WERI-Rb-1 (cell line): ENCODE results near the gene SHBG.
"Not testable (repeated sequence)": the region's sequence is repeated elsewhere in the genome, so short reads cannot be mapped to it uniquely, and the experiment has no call there.

Experiments used
- DNase-seq: peaks from one replicate; pipeline ENCODE4 v3.0.0-alpha.2; 2020
- H3K27ac ChIP-seq: fragments of 250-450 bp; sonication (Bioruptor Pico); 2 replicates; pipeline ENCODE4 v1.5.1; 2020; ENCODE audit warnings: mild to moderate bottlenecking, moderate library complexity
- H3K27me3 ChIP-seq: fragments of 250-450 bp; sonication (Bioruptor Pico); 2 replicates; pipeline ENCODE4 v1.5.1; 2021; ENCODE audit warnings: mild to moderate bottlenecking, low read depth, moderate library complexity; ENCODE audit not compliant: insufficient read depth, severe bottlenecking
- H3K36me3 ChIP-seq: fragments of 250-450 bp; sonication (Bioruptor Pico); 2 replicates; pipeline ENCODE4 v1.5.1; 2020; ENCODE audit warnings: mild to moderate bottlenecking, moderate library complexity
- H3K4me3 ChIP-seq: 2 replicates; pipeline ENCODE4 v1.5.1; 2011; ENCODE audit warnings: low read depth, mild to moderate bottlenecking, control low read depth, low read length
- H3K9me3 ChIP-seq: fragments of 250-450 bp; sonication (Bioruptor Pico); 2 replicates; pipeline ENCODE4 v1.5.1; 2021; ENCODE audit warnings: mild to moderate bottlenecking, moderate library complexity; ENCODE audit not compliant: severe bottlenecking
- CTCF ChIP-seq: IDR thresholded peaks from 2 replicates; pipeline ENCODE4 v1.5.1; 2011; ENCODE audit warnings: low read depth, mild to moderate bottlenecking, control low read depth, inconsistent platforms, low read length

SHBG gene

GRCh38 chr17:7590743-7591142 is 39.2 kb upstream of the SHBG start:
- no peak overlapping the region for H3K4me3 ChIP-seq
- DNase-seq, result peak; percentile 94
- peak overlapping the region; percentile 78 for H3K27ac ChIP-seq
- no peak for TF ChIP-seq CTCF
- peaks cover 68% of the 10 kb centered on the region for H3K36me3 ChIP-seq
- H3K9me3 ChIP-seq, result no peaks in the 10 kb centered on the region
- H3K27me3 ChIP-seq, result no peaks in the 10 kb centered on the region

GRCh38 chr17:7591596-7591995 is 38.3 kb upstream of the SHBG start:
- peak overlapping the region; percentile 78 for H3K27ac ChIP-seq
- TF ChIP-seq CTCF, result no peak
- H3K36me3 ChIP-seq, result peaks cover 74% of the 10 kb centered on the region

GRCh38 chr17:7592422-7593021 is 37.4 kb upstream of the SHBG start:
- DNase-seq, result no peak
- Histone ChIP-seq H3K27me3 (no peaks in the 10 kb centered on the region), H3K27ac (no peak overlapping the region; the same call in 1 of the 2 replicates), H3K9me3 (no peaks in the 10 kb centered on the region), H3K4me3 (no peak overlapping the region), H3K36me3 (peaks cover 74% of the 10 kb centered on the region)
- TF ChIP-seq CTCF, result no peak

More at GRCh38 chr17:7591596-7591995, 38.3 kb upstream of the SHBG start:
- Histone ChIP-seq H3K27me3 (no peaks in the 10 kb centered on the region), H3K9me3 (no peaks in the 10 kb centered on the region), H3K4me3 (no peak overlapping the region)
- DNase-seq, result no peak

GRCh38 chr17:7593296-7593695 is 36.6 kb upstream of the SHBG start:
- Histone ChIP-seq H3K9me3 (no peaks in the 10 kb centered on the region), H3K36me3 (peaks cover 71% of the 10 kb centered on the region), H3K27ac (no peak overlapping the region), H3K27me3 (no peaks in the 10 kb centered on the region), H3K4me3 (no peak overlapping the region)
- TF ChIP-seq CTCF, result no peak
- DNase-seq, result no peak

- not testable (repeated sequence) for H3K4me3 ChIP-seq, H3K27ac ChIP-seq, H3K27me3 ChIP-seq, H3K9me3 ChIP-seq, DNase-seq
- H3K36me3 ChIP-seq, result peaks cover 91% of the 10 kb centered on the region
Observed at GRCh38 chr17:7597561-7597960, 32.4 kb upstream of the SHBG start.

GRCh38 chr17:7606280-7606679 is 23.7 kb upstream of the SHBG start:
- no peak overlapping the region for H3K27ac ChIP-seq
- DNase-seq, result no peak
- no peaks in the 10 kb centered on the region for H3K27me3 ChIP-seq
- peaks cover 64% of the 10 kb centered on the region for H3K36me3 ChIP-seq
- no peaks in the 10 kb centered on the region for H3K9me3 ChIP-seq
- TF ChIP-seq CTCF, result no peak
- H3K4me3 ChIP-seq, result no peak overlapping the region
